Retina (tissue), 1 donor: ENCODE data around the gene CXCL16.
"Not testable (repeated sequence)": the region's sequence is repeated elsewhere in the genome, so short reads cannot be mapped to it uniquely, and the experiment has no call there.

Experiments
- DNase-seq: peaks from one replicate; pipeline ENCODE4 v3.0.0-alpha.2; 2016

The CXCL16 gene

GRCh38 chr17:4720787-4721186 lies 18.9 kb downstream of the CXCL16 start:
- no peak for DNase-seq

DNA sequence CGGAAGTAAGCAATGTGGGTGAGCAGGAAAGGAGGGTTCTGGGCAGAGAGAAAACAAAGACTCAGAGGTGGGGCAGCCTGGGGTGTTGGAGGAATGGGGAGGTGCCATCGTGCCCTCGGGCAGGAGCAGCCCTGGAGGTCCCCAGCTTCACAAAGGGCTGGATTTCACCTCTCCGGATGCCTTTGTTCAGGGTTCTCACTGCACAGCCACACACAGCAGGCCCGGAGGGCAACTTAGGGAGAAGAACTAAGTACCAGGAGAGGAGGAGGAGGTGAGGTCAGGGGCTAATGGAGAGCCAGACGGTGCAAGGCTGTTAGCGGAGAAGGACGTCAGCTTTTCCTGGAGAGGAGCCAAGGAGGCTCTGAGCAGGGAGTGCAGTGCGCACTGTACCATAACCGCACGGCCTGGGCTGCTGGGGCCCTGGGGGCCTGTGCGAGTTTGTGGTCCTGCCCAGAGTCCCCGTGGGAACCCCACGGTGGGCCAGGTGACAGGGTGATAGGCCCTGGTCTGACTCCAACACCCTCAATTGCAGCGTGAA lies 20.0 kb downstream of the CXCL16 start:
- DNase-seq = no peak

- DNase-seq = no peak
Observed at GRCh38 chr17:4719146-4719545, 20.6 kb downstream of the CXCL16 start.

DNA sequence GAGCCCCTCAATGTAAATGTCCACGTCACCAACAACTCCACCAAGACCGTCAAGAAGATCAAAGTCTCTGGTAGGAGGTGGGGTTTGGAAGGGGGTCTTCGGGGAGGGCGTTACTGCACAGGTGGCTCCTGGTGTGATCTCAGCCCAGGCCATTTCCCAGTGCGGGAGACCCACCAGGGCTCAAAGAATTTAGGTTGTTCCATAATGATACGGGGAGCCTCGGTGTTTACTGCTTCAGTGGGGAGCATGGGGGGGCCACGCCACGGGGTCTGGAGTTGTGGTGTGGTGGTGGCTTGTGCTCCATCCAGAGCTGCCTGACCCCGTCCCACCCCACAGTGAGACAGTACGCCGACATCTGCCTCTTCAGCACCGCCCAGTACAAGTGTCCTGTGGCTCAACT lies 21.5 kb downstream of the CXCL16 start:
- DNase-seq = no peak

DNA sequence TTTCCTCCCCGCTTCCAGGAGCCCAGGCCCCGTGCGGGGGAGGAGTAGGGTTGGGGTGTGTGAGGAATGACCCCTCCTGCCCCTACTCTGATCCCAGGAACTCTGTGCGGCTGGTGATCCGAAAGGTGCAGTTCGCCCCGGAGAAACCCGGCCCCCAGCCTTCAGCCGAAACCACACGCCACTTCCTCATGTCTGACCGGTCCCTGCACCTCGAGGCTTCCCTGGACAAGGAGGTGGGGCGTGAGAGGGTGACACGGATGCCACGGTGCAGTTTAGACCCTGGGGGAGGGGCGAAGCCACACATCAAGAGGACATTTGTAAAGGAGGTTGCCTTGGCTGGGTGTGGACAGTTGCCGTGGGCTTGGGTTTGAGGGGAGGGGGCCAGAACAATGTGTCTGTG lies 21.9 kb downstream of the CXCL16 start:
- no peak for DNase-seq

DNA sequence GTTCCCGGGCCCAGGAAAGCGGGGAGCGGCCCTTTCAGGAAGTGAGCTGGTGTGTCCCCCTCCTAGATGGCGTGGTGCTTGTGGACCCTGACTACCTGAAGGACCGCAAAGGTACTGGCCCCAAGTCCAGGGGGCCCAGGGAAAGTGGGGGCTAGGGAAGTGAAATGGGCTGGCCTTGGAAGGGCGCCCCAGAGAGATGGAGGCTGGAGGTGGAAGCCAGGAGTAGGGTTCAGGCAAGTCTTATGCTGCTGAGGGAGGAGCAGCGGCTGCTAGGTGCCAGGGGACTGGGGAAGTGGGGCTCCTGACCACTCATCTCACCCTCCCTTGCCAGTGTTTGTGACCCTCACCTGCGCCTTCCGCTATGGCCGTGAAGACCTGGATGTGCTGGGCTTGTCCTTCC lies 23.6 kb downstream of the CXCL16 start:
- no peak for DNase-seq

DNA sequence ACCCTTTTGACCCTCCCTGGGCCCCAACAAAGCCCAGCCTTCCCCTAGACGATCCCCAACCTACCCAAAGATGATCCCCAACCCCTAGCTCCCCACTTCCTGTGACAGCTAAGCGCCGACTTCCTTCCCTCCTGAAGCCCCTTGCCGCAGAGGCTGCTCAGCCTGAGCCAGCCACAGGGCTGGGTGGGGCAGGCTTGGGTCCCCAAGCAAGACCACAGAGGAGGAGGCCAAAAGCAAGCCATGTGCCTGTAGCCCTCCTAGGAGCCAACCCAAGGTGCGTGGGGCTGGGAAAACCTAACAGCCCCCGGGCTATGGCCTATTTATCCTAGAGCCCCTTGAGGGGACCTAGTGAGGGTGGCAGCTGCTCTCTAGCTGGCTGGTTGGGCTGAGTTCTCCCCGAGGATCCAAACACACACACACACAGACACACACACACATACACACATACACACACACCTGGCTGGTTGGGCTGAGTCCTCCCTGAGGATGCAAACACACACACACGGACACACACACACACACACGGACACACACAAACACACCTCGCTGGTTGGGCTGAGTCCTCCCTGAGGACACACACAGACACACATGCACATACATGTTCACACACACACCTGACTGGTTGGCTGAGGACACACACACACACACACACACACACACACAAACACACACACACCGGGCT lies 24.5 kb downstream of the CXCL16 start:
- DNase-seq = no peak

GRCh38 chr17:4714340-4715062 lies 25.2 kb downstream of the CXCL16 start:
- not testable (repeated sequence) for DNase-seq

GRCh38 chr17:4712526-4712925 lies 27.2 kb downstream of the CXCL16 start:
- DNase-seq = no peak

DNA sequence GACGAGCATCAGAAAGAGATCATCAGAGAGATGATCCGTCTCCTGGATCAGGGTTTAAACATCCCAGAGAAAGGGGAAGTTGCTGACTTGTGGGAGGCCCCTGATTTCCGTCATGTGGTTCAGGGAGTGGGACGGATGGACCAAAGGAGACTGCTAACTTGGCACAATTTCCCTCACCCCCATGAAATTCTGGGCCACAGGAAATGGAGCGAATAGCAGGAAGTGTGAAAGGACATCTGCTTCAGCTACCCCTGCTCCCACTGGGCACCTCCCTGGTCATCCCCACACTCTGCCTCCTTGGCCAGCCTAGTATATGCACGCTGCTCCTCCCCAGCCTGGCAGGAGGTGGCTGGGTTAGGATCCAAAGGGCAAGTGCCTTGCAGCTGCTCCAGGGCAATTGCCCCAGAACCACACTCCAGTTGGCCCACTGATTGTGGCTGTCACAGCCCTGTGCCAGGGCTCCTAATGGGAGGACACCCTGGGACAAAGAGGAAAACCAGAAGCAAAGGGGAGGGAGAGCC lies 28.0 kb downstream of the CXCL16 start:
- DNase-seq = no peak

DNA sequence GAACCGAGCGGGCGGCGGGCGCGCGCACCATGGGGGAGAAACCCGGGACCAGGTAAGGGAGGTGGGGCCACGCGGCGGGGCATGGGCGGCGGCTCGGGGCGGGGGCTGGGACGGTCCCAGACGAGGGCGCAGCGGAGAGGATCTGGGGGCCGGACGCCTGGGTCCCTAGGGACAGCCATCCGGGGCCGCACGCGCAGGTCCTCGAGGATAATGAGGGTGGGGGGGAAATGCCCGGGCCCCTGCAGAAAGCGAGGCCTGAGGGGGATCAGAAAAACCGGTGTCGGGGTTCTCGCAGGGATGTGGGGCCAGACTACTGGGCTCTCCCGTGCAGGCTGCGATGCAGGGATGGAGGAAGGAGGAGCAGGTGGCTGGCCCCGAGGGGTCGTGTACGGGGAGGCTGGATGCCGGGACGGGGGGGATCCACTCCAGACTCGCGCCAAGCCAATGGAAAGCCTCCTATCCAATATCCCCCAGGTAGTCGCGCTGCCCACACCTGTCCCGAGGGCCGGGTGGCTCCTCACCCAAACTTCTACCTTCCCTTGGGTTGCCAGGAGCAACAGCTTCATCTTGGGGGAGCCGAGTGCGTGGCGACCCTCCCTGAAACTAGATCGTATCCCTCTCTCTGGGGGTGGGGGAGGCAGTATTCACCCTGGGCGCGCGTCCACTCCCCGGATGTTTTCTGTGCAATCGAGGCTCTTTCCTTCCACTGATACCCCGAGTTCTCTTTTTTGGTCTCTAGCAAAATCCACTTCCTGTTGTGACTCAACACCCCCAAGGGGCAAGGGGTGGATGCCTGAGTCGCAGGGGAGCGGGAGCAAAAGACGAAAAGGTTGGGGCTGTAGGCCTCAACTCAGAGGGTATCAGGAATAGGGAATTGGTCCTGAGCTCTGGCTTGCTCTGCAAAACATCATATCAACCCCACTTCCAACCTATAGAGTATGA lies 28.8 kb downstream of the CXCL16 start:
- DNase-seq = peak; percentile 60

DNA sequence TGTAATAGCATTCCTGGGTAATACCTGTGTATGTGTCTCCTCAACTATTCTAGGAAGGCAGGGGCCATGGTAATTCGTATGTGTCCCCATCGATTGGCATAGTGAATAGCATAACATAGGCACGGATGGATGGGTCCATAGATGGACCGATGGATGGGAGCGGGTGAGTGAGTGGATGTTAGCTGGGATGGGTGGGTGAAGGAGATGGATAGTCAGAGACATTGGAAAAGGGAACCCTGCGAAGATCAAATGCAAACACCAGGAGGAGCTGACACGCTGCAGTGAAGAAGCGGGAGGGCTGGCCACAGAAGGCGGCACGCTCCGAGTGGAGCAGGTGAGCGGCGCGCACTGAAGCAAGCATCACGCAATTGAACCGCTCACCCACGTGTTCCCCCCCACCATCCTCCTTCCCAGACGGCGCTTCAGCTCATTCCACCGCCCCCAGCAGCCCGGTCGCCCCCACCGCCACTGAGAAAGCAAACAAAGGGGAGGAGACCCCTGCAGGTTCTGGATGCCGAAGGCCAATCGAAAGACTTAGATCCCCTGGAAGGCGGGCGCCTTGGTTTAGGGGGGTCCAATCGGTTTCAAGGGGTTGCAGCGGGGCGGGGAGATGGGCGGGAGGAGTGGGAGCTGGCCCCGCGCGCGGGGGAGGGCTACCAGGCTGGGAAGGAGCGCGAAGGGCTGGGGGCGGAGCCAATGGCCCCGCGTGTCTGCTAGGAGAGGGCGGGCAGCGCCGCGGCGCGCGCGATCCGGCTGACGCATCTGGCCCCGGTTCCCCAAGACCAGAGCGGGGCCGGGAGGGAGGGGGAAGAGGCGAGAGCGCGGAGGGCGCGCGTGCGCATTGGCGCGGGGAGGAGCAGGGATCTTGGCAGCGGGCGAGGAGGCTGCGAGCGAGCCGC lies 29.7 kb downstream of the CXCL16 start, which contains the start of gene ARRB2:
Gene ARRB2 (plus strand): TSS at position 839 of the 899 bp plus-strand sequence. CDS start 90 bp downstream, outside the sequence.
- peak; percentile 97 for DNase-seq

GRCh38 chr17:4708436-4708835 lies 31.3 kb downstream of the CXCL16 start:
- no peak for DNase-seq

- no peak for DNase-seq
Observed at GRCh38 chr17:4706121-4706520, 33.6 kb downstream of the CXCL16 start.

GRCh38 chr17:4704991-4705390 lies 34.7 kb downstream of the CXCL16 start:
- DNase-seq = no peak

DNA sequence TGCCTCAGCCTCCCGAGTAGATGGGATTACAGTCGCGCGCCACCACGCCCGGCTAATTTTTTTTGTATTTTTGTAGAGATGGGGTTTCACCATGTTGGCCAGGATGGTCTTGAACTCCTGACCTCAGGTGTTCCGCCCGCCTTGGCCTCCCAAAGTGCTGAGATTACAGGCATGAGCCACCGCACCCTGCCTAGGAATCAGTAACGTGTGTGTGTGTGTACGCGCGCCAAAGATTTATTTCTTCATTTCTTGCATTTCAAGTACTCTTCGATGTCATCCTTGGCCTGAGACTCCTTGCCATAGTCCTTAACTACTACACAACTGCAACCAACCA lies 35.2 kb downstream of the CXCL16 start:
- not testable (repeated sequence) for DNase-seq

DNA sequence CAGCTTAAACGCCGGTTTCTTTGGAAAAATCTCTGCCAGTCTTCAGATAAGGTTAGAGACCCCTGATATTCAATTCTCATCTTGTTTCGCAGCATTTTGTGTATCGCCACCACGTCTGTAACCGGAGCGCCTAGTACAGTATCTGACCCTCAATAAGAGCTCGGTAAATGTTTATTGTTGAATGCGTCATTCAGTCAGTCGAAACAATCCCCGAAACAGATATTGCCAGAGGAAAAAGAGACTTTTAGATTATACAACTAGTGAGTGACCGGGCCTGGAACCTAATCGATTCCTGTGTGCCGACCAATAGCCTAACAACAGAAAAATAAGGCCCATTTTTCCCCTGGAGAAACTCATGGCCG lies 36.4 kb downstream of the CXCL16 start:
- no peak for DNase-seq

DNA sequence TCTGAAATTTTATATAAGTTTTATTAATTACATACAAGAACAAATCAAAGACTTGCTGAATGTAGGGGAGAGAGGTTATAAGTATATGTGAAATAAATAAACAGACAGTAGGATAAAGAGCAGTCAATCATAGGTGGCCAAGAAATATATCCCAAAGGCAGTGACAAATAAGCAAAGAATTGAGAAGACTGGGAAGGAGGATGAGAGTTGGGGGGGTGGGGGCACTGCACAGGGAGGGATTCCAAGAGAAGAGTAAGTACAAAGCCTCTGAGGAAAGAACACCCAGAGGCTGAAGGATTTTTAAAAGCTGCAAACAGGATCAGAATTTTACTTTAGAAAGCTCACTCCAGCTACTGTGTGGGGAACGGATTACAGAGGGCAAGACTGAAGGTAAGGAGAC lies 38.6 kb downstream of the CXCL16 start:
- DNase-seq = no peak

- DNase-seq = not testable (repeated sequence)
Observed at GRCh38 chr17:4699401-4700056, 40.2 kb downstream of the CXCL16 start.

DNA sequence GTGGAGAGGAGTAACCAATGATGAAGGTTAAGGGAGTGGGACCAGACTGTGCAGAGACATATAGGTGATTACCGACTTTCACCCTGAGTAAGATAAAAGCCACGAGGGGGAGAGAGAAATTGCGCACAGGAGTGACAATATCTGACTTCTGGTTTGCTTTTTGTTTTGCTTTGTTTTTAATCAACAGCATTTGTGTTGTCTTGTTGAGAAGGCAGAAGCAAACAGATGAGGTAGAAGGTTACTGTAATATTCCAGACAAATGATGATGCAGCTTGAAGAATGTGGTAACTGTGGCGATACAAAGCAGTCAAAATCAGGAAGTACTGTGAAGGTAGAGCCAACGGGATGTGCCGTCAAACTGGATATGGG lies 43.3 kb downstream of the CXCL16 start:
- DNase-seq = no peak

DNA sequence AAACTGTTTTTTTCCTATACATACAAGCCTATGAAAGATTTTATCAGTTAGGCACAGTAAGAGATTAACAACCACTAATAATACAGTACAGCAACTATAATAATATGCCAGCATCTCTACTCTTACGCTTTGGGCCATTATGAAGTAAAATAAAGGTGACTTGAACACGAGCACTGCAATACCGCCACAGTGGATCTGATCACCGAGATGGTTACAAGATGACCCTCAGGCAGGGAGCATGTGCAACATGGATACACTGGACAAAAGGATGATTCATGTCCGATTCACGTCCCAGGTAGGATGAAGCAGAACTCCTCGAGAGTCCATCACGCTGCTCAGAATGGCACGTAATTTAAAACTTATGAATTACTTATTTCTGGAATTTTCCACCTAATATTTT lies 46.3 kb downstream of the CXCL16 start:
- no peak for DNase-seq
